Neuronal stem cell (in vitro differentiated cells): ENCODE data around the gene CEP152.

ENCODE experiments used
- DNase-seq: peaks from one replicate; pipeline ENCODE4 v3.0.0-alpha.2; 2013; ENCODE audit warnings: low spot score
- H2AFZ ChIP-seq: one replicate; pipeline ENCODE4 v1.6.1; 2013; ENCODE audit warnings: mild to moderate bottlenecking, low read length, inconsistent platforms
- H2AK5ac ChIP-seq: 2 replicates; pipeline ENCODE4 v1.6.1; 2013; ENCODE audit warnings: low read depth, mild to moderate bottlenecking, inconsistent platforms, low read length, moderate library complexity, mixed read lengths
- H2BK120ac ChIP-seq: 2 replicates; pipeline ENCODE4 v1.6.1; 2013; ENCODE audit warnings: low read depth, mild to moderate bottlenecking, inconsistent platforms, low read length, moderate library complexity, mixed read lengths
- H2BK12ac ChIP-seq: one replicate; pipeline ENCODE4 v1.6.1; 2013; ENCODE audit warnings: low read length, inconsistent platforms
- H2BK15ac ChIP-seq: 2 replicates; pipeline ENCODE4 v1.6.1; 2013; ENCODE audit warnings: mild to moderate bottlenecking, low read length, inconsistent platforms, mixed read lengths
- H2BK5ac ChIP-seq: one replicate; pipeline ENCODE4 v1.6.1; 2013; ENCODE audit warnings: inconsistent platforms, mild to moderate bottlenecking, low read length, moderate library complexity
- H3K14ac ChIP-seq: one replicate; pipeline ENCODE4 v1.6.1; 2013; ENCODE audit warnings: low read length, inconsistent platforms
- H3K18ac ChIP-seq: 2 replicates; pipeline ENCODE4 v1.6.1; 2013; ENCODE audit warnings: low read length, inconsistent platforms
- H3K23ac ChIP-seq: 2 replicates; pipeline ENCODE4 v1.6.1; 2013; ENCODE audit warnings: low read depth, mild to moderate bottlenecking, mixed read lengths, low read length, inconsistent platforms; ENCODE audit not compliant: poor library complexity
- H3K27ac ChIP-seq: replicated peaks from 3 replicates; pipeline ENCODE4 v1.5.1; 2013; ENCODE audit warnings: low read length, inconsistent platforms
- H3K27me3 ChIP-seq, 3 experiments: 2 replicates each; pipeline ENCODE4 v1.6.1; 2013; ENCODE audit warnings: low read length in 3 of 3, mild to moderate bottlenecking in 2 of 3, inconsistent platforms in 1 of 3, low read depth in 1 of 3, mixed read lengths in 1 of 3, moderate library complexity in 1 of 3; ENCODE audit not compliant: control insufficient read depth in 3 of 3, insufficient read depth in 3 of 3
- H3K36me3 ChIP-seq, 2 donors: replicated peaks in 1 of 2; 2 replicates each; pipeline ENCODE4 v1.6.1; 2013; ENCODE audit warnings: low read length in 2 of 2; ENCODE audit not compliant: control insufficient read depth in 2 of 2, insufficient read depth in 2 of 2
- H3K4ac ChIP-seq: 2 replicates; pipeline ENCODE4 v1.6.1; 2013; ENCODE audit warnings: inconsistent platforms, mild to moderate bottlenecking, low read length, moderate library complexity
- H3K4me1 ChIP-seq, 2 donors: 1 replicate in 1 of 2; 2 replicates in 1 of 2; pipeline ENCODE4 v1.6.1; 2013; ENCODE audit warnings: low read length in 2 of 2, low read depth in 1 of 2; ENCODE audit not compliant: control insufficient read depth in 2 of 2, insufficient read depth in 1 of 2
- H3K4me2 ChIP-seq: one replicate; pipeline ENCODE4 v1.6.1; 2013; ENCODE audit warnings: mild to moderate bottlenecking, low read length, inconsistent platforms; ENCODE audit not compliant: insufficient read depth, poor library complexity, severe bottlenecking
- H3K4me3 ChIP-seq, 2 donors: 2 replicates each; pipeline ENCODE4 v1.5.1; 2013; ENCODE audit warnings: low read length in 2 of 2, mild to moderate bottlenecking in 2 of 2, inconsistent platforms in 1 of 2, moderate library complexity in 1 of 2
- H3K79me1 ChIP-seq: one replicate; pipeline ENCODE4 v1.6.1; 2013; ENCODE audit warnings: low read depth, mild to moderate bottlenecking, inconsistent platforms, low read length, moderate library complexity
- H3K9ac ChIP-seq: one replicate; pipeline ENCODE4 v1.6.1; 2013; ENCODE audit warnings: mild to moderate bottlenecking, low read depth, low read length, inconsistent platforms; ENCODE audit not compliant: poor library complexity
- H3K9me3 ChIP-seq, 2 donors: replicated peaks in 1 of 2; 2 replicates each; pipeline versions ENCODE3 to v1.6.1; 2013; ENCODE audit warnings: low read length in 2 of 2, mild to moderate bottlenecking in 2 of 2, inconsistent platforms in 1 of 2, low read depth in 1 of 2, mixed read lengths in 1 of 2, moderate library complexity in 1 of 2; ENCODE audit not compliant: control insufficient read depth in 2 of 2, insufficient read depth in 1 of 2
- H4K8ac ChIP-seq: one replicate; pipeline ENCODE4 v1.6.1; 2013; ENCODE audit warnings: low read depth, mild to moderate bottlenecking, inconsistent platforms, low read length, moderate library complexity
- H4K91ac ChIP-seq: one replicate; pipeline ENCODE4 v1.6.1; 2013; ENCODE audit warnings: low read length, low read depth, mild to moderate bottlenecking, inconsistent platforms; ENCODE audit not compliant: poor library complexity
- WGBS, 2 donors: extraction: QIAGEN DNeasy Blood & Tissue Kit; methylation state at CpG; one replicate each; pipeline ENCODE4 v1.1.7; 2013; ENCODE audit warnings: missing lambda C conversion rate in 2 of 2, mixed read lengths in 1 of 2; ENCODE audit not compliant: insufficient read length in 2 of 2, insufficient replicate concordance in 1 of 2; ENCODE audit errors: extremely low coverage in 2 of 2; 5-methylcytosine and 5-hydroxymethylcytosine counted together

CEP152 gene

GRCh38 chr15:48833526-48834239, 22.8 kb upstream of the CEP152 start:
- no peak overlapping the region for H3K4me3 ChIP-seq
- no peak for DNase-seq
- peaks cover 0 to 2% (median 0%) of the 10 kb centered on the region in 3 experiments for H3K27me3 ChIP-seq
- H2BK120ac ChIP-seq: no peak overlapping the region
- H3K18ac ChIP-seq: no peak overlapping the region
- H2BK15ac ChIP-seq: no peak overlapping the region
- H3K4ac ChIP-seq: no peak overlapping the region
- H3K36me3 ChIP-seq: no peaks in the 10 kb centered on the region
- peaks cover 0 to 1% of the 10 kb centered on the region in 2 donors for H3K4me1 ChIP-seq
- H4K91ac ChIP-seq: no peak overlapping the region
- no peaks in the 10 kb centered on the region for H3K79me1 ChIP-seq
- H3K27ac ChIP-seq: no peak overlapping the region
- H2AK5ac ChIP-seq: no peak overlapping the region
- no peak overlapping the region for H3K14ac ChIP-seq
- no peak overlapping the region for H4K8ac ChIP-seq
- no peak overlapping the region for H2AFZ ChIP-seq
- no peak overlapping the region for H2BK5ac ChIP-seq
- H3K9me3 ChIP-seq: peaks cover 0 to 6% of the 10 kb centered on the region in 2 donors
- H3K4me2 ChIP-seq: no peak overlapping the region
- H3K9ac ChIP-seq: no peak overlapping the region
- H2BK12ac ChIP-seq: no peak overlapping the region
- H3K23ac ChIP-seq: no peak overlapping the region

GRCh38 chr15:48832648-48833047, 21.8 kb upstream of the CEP152 start:
- Histone ChIP-seq H3K4ac (no peak overlapping the region), H3K79me1 (no peaks in the 10 kb centered on the region), H3K27ac (no peak overlapping the region), H3K27me3 (peaks cover 0 to 2% (median 0%) of the 10 kb centered on the region in 3 experiments), H2BK5ac (no peak overlapping the region), H4K8ac (no peak overlapping the region), H3K4me2 (no peak overlapping the region), H2BK12ac (no peak overlapping the region), H3K23ac (no peak overlapping the region), H3K9ac (no peak overlapping the region), H3K9me3 (peaks cover 0 to 6% of the 10 kb centered on the region in 2 donors), H2BK15ac (no peak overlapping the region), H3K36me3 (no peaks in the 10 kb centered on the region), H4K91ac (no peak overlapping the region), H2AK5ac (no peak overlapping the region), H2BK120ac (no peak overlapping the region), H3K18ac (no peak overlapping the region), H2AFZ (no peak overlapping the region), H3K4me1 (peaks cover 0 to 1% of the 10 kb centered on the region in 2 donors), H3K4me3 (no peak overlapping the region), H3K14ac (no peak overlapping the region)
- DNase-seq: no peak

- Histone ChIP-seq H2BK12ac (no peak overlapping the region), H3K27me3 (no peaks in the 10 kb centered on the region), H2BK15ac (no peak overlapping the region), H3K14ac (no peak overlapping the region), H3K4ac (no peak overlapping the region), H4K8ac (no peak overlapping the region), H3K79me1 (no peaks in the 10 kb centered on the region), H3K27ac (no peak overlapping the region), H3K4me3 (no peak overlapping the region), H3K4me1 (no peaks in the 10 kb centered on the region), H3K18ac (no peak overlapping the region), H3K9ac (no peak overlapping the region), H2BK5ac (no peak overlapping the region), H4K91ac (no peak overlapping the region), H3K36me3 (no peaks in the 10 kb centered on the region), H2AFZ (no peak overlapping the region), H2AK5ac (no peak overlapping the region), H3K23ac (no peak overlapping the region), H2BK120ac (no peak overlapping the region), H3K4me2 (no peak overlapping the region), H3K9me3 (peaks cover 0 to 6% of the 10 kb centered on the region in 2 donors)
- no peak for DNase-seq
Measured at GRCh38 chr15:48828906-48829305, 18.0 kb upstream of the CEP152 start.

- H3K79me1 ChIP-seq: no peaks in the 10 kb centered on the region
- no peak overlapping the region for H4K8ac ChIP-seq
- H3K4ac ChIP-seq: no peak overlapping the region
- no peak overlapping the region for H3K27ac ChIP-seq
- no peak overlapping the region for H3K14ac ChIP-seq
- no peak overlapping the region for H3K23ac ChIP-seq
- no peak overlapping the region for H4K91ac ChIP-seq
- no peaks in the 10 kb centered on the region for H3K4me1 ChIP-seq
- no peaks in the 10 kb centered on the region for H3K36me3 ChIP-seq
- no peaks in the 10 kb centered on the region for H3K27me3 ChIP-seq
- no CpG with 5 or more reads among the region's 4 CpGs for WGBS, 2 donors
- H2AK5ac ChIP-seq: no peak overlapping the region
- no peak overlapping the region for H2BK15ac ChIP-seq
- DNase-seq: no peak
- H3K18ac ChIP-seq: no peak overlapping the region
- H2BK120ac ChIP-seq: no peak overlapping the region
- H3K4me3 ChIP-seq: no peak overlapping the region
- no peak overlapping the region for H2BK5ac ChIP-seq
- H3K4me2 ChIP-seq: no peak overlapping the region
- H2BK12ac ChIP-seq: no peak overlapping the region
- peaks cover 0 to 1% of the 10 kb centered on the region in 2 donors for H3K9me3 ChIP-seq
- H3K9ac ChIP-seq: no peak overlapping the region
- H2AFZ ChIP-seq: no peak overlapping the region
Measured at GRCh38 chr15:48828471-48828870, 17.6 kb upstream of the CEP152 start.
